Measurements from ENCODE around the gene ADAMTS17. TPM values are rescaled to one million over a fixed set of nuclear protein-coding genes. Genes with fewer than 3 reads are reported as not detected.

Gene ADAMTS17
- total and polyA plus RNA-seq, 4 donors: 0.28 to 46.9 (median 9.1) TPM

GRCh38 chr15:99923711-99924110, 418.1 kb downstream of the ADAMTS17 start:
- 73% methylated on average over 3 of the region's 3 CpGs for WGBS
- H3K27me3 ChIP-seq (ENCODE audit: control insufficient read depth in 4 of 4, insufficient read depth in 4 of 4, low read length in 3 of 4): no peaks in the 10 kb centered on the region
- no peaks in the 10 kb centered on the region for H3K36me3 ChIP-seq (ENCODE audit: control insufficient read depth in 4 of 4, insufficient read depth in 3 of 4, low read depth in 1 of 4, low read length in 3 of 4)
- TF ChIP-seq FOXA2 (IDR thresholded peaks at IDR 0.05): no peak
- no peak for TF ChIP-seq HNF4A (conservative IDR thresholded peaks at IDR 0.05)
- no peak for TF ChIP-seq EGR1 (IDR thresholded peaks at IDR 0.05; ENCODE audit: low read depth in 2 of 2)
- TF ChIP-seq, protein P1, sequence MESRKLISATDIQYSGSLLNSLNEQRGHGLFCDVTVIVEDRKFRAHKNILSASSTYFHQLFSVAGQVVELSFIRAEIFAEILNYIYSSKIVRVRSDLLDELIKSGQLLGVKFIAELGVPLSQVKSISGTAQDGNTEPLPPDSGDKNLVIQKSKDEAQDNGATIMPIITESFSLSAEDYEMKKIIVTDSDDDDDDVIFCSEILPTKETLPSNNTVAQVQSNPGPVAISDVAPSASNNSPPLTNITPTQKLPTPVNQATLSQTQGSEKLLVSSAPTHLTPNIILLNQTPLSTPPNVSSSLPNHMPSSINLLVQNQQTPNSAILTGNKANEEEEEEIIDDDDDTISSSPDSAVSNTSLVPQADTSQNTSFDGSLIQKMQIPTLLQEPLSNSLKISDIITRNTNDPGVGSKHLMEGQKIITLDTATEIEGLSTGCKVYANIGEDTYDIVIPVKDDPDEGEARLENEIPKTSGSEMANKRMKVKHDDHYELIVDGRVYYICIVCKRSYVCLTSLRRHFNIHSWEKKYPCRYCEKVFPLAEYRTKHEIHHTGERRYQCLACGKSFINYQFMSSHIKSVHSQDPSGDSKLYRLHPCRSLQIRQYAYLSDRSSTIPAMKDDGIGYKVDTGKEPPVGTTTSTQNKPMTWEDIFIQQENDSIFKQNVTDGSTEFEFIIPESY (IDR thresholded peaks at IDR 0.05): no peak
- no peak for TF ChIP-seq RXRA (IDR thresholded peaks at IDR 0.05)
- TF ChIP-seq JUND (IDR thresholded peaks at IDR 0.05): no peak
- no peak for TF ChIP-seq YY1 (IDR thresholded peaks at IDR 0.05)
- TF ChIP-seq REST (IDR thresholded peaks at IDR 0.05): no peak
- TF ChIP-seq, protein P2, sequence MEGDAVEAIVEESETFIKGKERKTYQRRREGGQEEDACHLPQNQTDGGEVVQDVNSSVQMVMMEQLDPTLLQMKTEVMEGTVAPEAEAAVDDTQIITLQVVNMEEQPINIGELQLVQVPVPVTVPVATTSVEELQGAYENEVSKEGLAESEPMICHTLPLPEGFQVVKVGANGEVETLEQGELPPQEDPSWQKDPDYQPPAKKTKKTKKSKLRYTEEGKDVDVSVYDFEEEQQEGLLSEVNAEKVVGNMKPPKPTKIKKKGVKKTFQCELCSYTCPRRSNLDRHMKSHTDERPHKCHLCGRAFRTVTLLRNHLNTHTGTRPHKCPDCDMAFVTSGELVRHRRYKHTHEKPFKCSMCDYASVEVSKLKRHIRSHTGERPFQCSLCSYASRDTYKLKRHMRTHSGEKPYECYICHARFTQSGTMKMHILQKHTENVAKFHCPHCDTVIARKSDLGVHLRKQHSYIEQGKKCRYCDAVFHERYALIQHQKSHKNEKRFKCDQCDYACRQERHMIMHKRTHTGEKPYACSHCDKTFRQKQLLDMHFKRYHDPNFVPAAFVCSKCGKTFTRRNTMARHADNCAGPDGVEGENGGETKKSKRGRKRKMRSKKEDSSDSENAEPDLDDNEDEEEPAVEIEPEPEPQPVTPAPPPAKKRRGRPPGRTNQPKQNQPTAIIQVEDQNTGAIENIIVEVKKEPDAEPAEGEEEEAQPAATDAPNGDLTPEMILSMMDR (IDR thresholded peaks at IDR 0.05; ENCODE audit: low read depth, low read length, missing input control): no peak
- no peak for TF ChIP-seq FOXA1 (IDR thresholded peaks at IDR 0.05)
- TF ChIP-seq SP1 (IDR thresholded peaks at IDR 0.05): no peak
- no peak for TF ChIP-seq RAD21 (IDR thresholded peaks at IDR 0.05)
- TF ChIP-seq NR2F2 (IDR thresholded peaks at IDR 0.05): no peak
- TF ChIP-seq TAF1 (conservative IDR thresholded peaks at IDR 0.05): no peak
- no peak for TF ChIP-seq HNF4G (IDR thresholded peaks at IDR 0.05)
- TF ChIP-seq, protein P3, sequence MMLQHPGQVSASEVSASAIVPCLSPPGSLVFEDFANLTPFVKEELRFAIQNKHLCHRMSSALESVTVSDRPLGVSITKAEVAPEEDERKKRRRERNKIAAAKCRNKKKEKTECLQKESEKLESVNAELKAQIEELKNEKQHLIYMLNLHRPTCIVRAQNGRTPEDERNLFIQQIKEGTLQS (IDR thresholded peaks at IDR 0.05): no peak
- TF ChIP-seq MAX (IDR thresholded peaks at IDR 0.05): no peak
- no peak overlapping the region for H3K27ac ChIP-seq (ENCODE audit: low read depth in 1 of 2, low read length in 2 of 2)
- DNase-seq (ENCODE audit: low spot score): no peak
- H3K9ac ChIP-seq (ENCODE audit: low read depth in 1 of 2, low read length in 2 of 2): no peak overlapping the region
- peaks cover 0 to 7% (median 5%) of the 10 kb centered on the region in 4 donors for H3K4me1 ChIP-seq (ENCODE audit: control insufficient read depth in 4 of 4, insufficient read depth in 4 of 4, low read length in 3 of 4)
- H3K4me3 ChIP-seq (ENCODE audit: low read depth in 1 of 3, low read length in 3 of 3): no peak overlapping the region
- H3K9me3 ChIP-seq (ENCODE audit: control insufficient read depth in 4 of 4, low read length in 3 of 4): no peaks in the 10 kb centered on the region

Small RNAs within 50 kb of the gene (small RNA-seq; reads per million reads assigned to genes)
- gene RNA5SP402: not detected

Other genes with a start within 250 kb of the ADAMTS17 start
- not detected for gene CERS3, start 187.0 kb upstream of the ADAMTS17 start, total RNA-seq
- not detected for gene CERS3, start 187.0 kb upstream of the ADAMTS17 start, polyA plus RNA-seq